Measurements from ENCODE around the gene USP14. TPM values are rescaled to one million over a fixed set of nuclear protein-coding genes. Genes with fewer than 3 reads are reported as not detected.

USP14 gene
- total and polyA plus RNA-seq, 7 donors: 11.4 to 40.7 (median 27.8) TPM

- WGBS, 2 donors: 83 to 92% methylated on average over 2 of the region's 2 CpGs
- H3K4me3 ChIP-seq: no peak overlapping the region
Observed at GRCh38 chr18:260547-260946, 102.2 kb downstream of the USP14 start.

GRCh38 chr18:261398-262073 is 103.2 kb downstream of the USP14 start:
- TF ChIP-seq CTCF (IDR thresholded peaks at IDR 0.05) (no peak), EP300 (IDR thresholded peaks at IDR 0.05) (no peak), POLR2AphosphoS5 (IDR thresholded peaks at IDR 0.05) (no peak), POLR2A (IDR thresholded peaks at IDR 0.05) (no peak)
- Histone ChIP-seq H3K27ac (no peak overlapping the region), H3K36me3 (peaks cover 12 to 87% (median 18%) of the 10 kb centered on the region in 4 donors), H3K4me1 (peaks cover 0 to 7% (median 2%) of the 10 kb centered on the region in 4 donors), H3K4me3 (no peak overlapping the region), H3K27me3 (no peaks in the 10 kb centered on the region), H3K9me3 (no peaks in the 10 kb centered on the region)
- WGBS, 2 donors: 98 to 100% methylated on average over 2 of the region's 2 CpGs
- intact Hi-C loops (cut with DNase I): loop anchor here (10.0 kb wide), 2 partner anchors 453 to 553 kb away; partner anchors contain the start of genes ENOSF1 and YES1
- DNase-seq: no peak

More at GRCh38 chr18:260547-260946, 102.2 kb downstream of the USP14 start:
- no peaks in the 10 kb centered on the region for H3K27me3 ChIP-seq
- H3K27ac ChIP-seq: no peak overlapping the region
- no peaks in the 10 kb centered on the region for H3K4me1 ChIP-seq
- no peaks in the 10 kb centered on the region for H3K9me3 ChIP-seq
- no peak for DNase-seq
- TF ChIP-seq CTCF (IDR thresholded peaks at IDR 0.05) (no peak), POLR2A (IDR thresholded peaks at IDR 0.05) (no peak), POLR2AphosphoS5 (IDR thresholded peaks at IDR 0.05) (no peak), EP300 (IDR thresholded peaks at IDR 0.05) (no peak)
- intact Hi-C loops (cut with DNase I): loop anchor here (10.0 kb wide), 2 partner anchors 454 to 554 kb away; partner anchors contain the start of genes ENOSF1 and YES1
- peaks cover 12 to 97% (median 24%) of the 10 kb centered on the region in 4 donors for H3K36me3 ChIP-seq

Small RNAs within 50 kb of the gene (small RNA-seq; reads per million reads assigned to genes)
- 0 reads per million in 3 donors for gene MIR8078

Other genes starting within 250 kb of the USP14 start
- not detected for gene TUBB8B, start 108.9 kb upstream of the USP14 start, total RNA-seq
- 1 to 10 TPM in 1 of 3 donors, not detected in 2; 1.2 TPM for gene TUBB8B, start 108.9 kb upstream of the USP14 start, polyA plus RNA-seq
- 10 to 100 TPM; 40.8 to 71.2 (median 46.9) TPM for gene THOC1, start 109.5 kb downstream of the USP14 start, total RNA-seq
- gene THOC1, start 109.5 kb downstream of the USP14 start, polyA plus RNA-seq: 10 to 100 TPM in 1 of 3 donors, 1 to 10 TPM in 2; 7.2 to 21.4 (median 9.6) TPM